GM12875 (cell line): ENCODE data around the gene PARP11.
"Not testable (repeated sequence)": the region's sequence is repeated elsewhere in the genome, so short reads cannot be mapped to it uniquely, and the experiment has no call there.

ENCODE experiments used
- H3K4me3 ChIP-seq: one replicate; pipeline ENCODE4 v1.5.1; 2011; ENCODE audit warnings: low read depth, low read length, control low read depth
- TF ChIP-seq, protein P1 (sequence below): IDR thresholded peaks from 2 replicates; pipeline ENCODE4 v1.5.1; 2011; ENCODE audit warnings: low read depth, mild to moderate bottlenecking, control low read depth, inconsistent platforms, low read length, moderate library complexity, borderline replicate concordance; ENCODE audit not compliant: insufficient read depth

PARP11 gene

DNA sequence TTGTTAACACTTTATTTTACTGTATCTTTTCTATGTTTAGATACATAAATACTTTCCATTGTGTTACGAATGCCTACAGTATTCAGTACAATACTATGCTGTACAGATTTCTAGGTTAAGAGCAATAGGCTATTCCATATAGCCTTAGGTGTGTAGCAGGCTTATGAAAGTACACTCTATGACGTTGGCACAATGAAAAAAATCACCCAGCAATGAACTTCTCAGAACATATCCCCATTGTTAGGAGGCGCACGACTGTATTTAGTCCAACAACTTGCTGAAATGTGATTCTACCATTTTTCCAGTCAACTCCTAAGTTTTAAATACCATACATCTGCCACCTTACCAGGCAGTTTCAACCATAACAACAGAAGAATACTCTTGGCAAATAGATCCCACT, 1.8 kb downstream of the PARP11 start:
- peak overlapping the region; percentile 23 for H3K4me3 ChIP-seq
- TF ChIP-seq, protein P1, sequence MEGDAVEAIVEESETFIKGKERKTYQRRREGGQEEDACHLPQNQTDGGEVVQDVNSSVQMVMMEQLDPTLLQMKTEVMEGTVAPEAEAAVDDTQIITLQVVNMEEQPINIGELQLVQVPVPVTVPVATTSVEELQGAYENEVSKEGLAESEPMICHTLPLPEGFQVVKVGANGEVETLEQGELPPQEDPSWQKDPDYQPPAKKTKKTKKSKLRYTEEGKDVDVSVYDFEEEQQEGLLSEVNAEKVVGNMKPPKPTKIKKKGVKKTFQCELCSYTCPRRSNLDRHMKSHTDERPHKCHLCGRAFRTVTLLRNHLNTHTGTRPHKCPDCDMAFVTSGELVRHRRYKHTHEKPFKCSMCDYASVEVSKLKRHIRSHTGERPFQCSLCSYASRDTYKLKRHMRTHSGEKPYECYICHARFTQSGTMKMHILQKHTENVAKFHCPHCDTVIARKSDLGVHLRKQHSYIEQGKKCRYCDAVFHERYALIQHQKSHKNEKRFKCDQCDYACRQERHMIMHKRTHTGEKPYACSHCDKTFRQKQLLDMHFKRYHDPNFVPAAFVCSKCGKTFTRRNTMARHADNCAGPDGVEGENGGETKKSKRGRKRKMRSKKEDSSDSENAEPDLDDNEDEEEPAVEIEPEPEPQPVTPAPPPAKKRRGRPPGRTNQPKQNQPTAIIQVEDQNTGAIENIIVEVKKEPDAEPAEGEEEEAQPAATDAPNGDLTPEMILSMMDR = no peak

DNA sequence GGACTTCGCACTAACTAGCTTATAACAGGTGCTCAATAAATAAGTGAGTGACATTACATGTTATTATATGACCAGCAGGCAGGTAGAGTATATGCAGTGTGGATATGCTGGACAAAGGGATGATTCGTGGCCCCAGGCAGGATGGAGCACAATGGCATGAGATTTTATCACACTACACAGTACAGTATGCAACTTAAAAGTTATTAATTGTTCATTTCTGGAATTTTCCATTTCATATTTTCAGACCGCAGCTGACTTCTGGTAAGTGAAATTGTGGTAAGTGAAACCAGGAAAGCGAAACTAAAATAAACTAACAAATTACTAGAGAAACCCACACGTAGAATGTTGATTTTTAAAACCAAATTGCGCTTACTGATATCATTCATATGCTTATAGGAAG, 3.3 kb downstream of the PARP11 start:
- TF ChIP-seq, protein P1 = no peak
- H3K4me3 ChIP-seq = no peak overlapping the region

DNA sequence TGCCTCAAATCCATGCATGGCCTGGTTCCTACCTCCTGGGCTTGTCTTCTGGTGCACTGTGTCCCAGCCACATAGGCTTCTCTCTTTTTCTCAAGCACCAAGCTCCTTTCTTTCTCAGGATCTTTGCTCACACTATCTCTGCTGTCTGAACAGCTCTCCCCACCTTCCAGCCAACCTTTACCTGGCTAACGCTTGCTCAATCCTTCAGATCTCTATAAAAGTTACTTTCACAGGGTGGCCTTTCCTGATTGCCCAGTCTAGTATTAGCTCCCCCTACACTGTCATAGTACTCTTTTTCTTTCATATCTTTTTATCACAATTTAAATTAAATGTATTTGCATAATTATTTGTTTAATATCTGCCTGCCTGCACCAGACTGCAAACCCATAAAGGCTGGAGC, 3.8 kb downstream of the PARP11 start:
- H3K4me3 ChIP-seq = no peak overlapping the region
- TF ChIP-seq, protein P1 = no peak

DNA sequence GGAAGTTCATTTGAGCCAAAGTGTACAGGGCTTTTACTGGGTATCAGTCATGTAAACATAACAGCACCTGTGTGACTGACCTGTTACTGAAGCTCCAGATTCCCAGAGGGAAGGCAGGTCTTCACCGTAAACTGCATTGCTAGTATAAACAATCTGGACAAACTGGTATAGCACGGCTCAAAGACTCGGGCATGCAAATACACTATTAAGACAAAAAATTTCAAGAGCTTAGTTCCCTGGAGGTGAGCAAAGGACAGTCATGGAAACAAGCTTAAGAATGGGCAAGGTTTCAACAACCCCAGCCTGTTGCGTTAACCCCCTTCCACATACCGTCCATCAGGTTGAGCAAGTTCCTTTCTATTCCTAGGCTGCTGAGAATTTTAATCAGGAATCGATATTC, 9.4 kb downstream of the PARP11 start:
- TF ChIP-seq, protein P1 = no peak
- no peak overlapping the region for H3K4me3 ChIP-seq

DNA sequence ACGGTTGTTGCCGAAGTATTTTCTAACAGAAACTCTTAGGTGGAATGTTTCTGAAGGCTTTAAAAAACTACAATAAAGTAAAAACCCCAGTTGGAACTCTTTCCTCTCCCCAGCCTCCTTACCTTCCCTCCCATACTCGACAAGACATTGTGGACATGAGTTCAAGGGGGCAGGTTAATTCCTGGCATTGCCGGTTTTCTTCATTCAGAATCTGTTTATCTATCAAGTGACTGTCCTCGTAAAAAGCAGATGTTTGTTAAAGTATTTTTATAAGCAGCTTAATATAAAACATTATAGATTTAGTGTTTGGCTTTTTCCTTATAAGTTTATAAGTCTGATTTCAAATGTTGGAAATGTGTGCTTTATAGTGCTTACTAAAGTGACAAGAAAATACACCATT, 30.7 kb downstream of the PARP11 start:
- H3K4me3 ChIP-seq = no peak overlapping the region
- TF ChIP-seq, protein P1 = no peak

DNA sequence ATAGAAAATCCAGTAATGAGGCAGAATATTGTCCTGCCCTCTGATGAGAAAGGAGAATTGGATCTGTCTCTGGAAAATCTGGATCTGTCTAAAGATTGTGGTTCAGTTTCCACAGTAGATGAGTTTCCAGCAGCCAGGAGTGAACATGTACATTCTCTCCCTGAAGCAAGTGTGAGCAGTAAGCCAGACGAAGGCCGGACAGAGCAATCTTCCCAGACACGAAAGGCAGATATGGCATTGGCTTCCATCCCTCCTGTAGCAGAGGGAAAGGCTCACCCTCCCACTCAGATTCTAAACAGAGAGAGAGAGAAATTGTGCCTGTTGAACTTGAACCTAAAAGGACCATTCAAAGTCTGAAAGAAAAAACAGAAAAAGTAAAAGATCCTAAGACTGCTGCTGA, 31.4 kb downstream of the PARP11 start:
- H3K4me3 ChIP-seq = no peak overlapping the region
- TF ChIP-seq, protein P1 = no peak

DNA sequence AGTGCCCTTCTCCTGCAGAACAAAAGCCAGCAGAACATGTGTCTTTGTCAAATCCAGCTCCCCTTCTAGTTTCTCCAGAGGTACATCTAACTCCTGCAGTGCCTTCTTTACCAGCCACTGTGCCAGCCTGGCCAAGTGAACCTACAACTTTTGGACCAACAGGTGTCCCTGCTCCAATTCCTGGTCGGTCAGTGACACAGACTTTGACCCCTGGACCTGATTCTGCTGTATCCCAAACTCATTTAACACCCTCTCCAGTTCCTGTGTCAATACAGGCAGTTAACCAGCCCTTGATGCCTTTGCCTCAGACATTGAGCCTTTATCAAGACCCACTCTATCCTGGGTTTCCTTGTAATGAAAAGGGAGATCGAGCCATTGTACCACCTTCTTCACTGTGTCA, 32.4 kb downstream of the PARP11 start:
- H3K4me3 ChIP-seq = not testable (repeated sequence)

DNA sequence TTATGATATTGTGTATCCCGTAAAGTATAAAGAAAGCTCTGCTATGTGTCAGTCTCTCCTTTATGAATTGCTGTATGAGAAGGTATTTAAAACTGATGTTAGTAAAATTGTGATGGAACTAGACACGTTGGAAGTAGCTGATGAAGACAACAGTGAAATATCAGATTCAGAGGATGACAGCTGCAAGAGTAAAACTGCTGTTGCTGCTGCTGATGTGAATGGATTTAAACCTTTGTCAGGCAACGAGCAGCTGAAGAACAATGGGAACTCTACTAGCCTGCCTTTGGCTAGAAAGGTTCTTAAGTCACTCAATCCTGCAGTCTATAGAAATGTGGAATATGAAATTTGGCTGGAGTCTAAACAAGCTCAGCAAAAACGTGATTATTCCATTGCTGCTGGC, 33.5 kb downstream of the PARP11 start:
- H3K4me3 ChIP-seq = not testable (repeated sequence)

DNA sequence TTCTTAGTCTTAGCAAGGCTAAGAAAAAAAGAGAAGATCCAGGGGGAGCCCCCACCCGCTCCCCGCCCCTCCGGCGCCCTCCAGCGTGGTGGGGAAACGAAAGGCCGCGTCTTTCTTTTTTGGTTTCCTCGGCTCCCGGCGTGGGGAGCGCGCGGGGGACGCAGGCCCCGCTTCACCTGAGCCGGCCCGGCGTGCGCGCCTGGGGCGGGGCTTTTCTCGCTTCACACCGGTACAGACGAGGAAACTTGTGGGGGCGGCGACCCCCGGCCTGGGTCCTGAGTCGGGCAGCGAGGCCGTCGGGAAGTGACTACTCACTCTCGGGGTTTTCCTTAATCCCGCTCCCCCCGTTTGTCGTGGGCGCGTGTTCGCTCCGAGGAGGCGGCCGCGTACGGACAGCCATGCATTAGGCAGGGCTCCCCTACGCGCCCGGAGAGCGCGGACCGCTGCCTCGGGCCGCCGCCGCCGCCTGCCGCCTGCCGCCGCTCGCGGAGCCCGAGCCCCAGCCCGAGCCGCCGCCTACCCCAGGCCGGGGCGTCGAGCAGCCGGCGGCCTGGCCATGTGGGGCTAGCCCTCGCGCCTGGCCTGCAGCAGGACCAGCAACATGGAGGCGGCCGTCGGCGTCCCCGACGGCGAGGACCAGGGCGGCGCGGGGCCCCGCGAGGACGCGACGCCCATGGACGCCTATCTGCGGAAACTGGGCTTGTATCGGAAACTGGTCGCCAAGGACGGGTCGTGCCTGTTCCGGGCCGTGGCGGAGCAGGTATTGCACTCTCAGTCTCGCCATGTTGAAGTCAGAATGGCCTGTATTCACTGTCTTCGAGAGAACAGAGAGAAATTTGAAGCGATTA, 34.3 kb downstream of the PARP11 start:
- H3K4me3 ChIP-seq = not testable (repeated sequence)
